HG02588 (cell line): Measurements from ENCODE around the gene TNC.

Source experiments
- ATAC-seq: cut with Tn5 transposase; IDR thresholded peaks from one replicate; pipeline ENCODE4 v1.9.1; 2021; ENCODE audit warnings: mild to moderate bottlenecking, moderate library complexity; ENCODE audit not compliant: unreplicated experiment

The TNC gene

DNA sequence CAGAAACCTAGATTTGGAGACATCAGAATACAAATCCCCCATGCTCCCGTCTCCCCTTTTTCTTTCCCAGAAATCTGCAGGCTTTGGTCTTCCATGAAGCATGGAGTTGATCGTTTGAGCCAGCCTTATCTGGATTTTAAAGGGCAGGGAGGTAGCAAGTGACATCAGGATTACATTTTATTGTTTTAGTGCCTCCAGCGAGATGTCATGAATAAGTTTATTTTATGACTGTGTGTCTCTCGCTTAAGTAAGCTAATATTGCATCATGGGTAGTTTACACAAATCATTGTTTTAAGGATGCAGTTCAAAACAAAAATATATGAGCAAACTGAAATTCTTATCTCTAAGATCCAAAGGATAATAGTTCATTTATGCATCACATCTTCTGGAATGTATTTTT lies 136.9 kb downstream of the TNC start:
- ATAC-seq: no peak

DNA sequence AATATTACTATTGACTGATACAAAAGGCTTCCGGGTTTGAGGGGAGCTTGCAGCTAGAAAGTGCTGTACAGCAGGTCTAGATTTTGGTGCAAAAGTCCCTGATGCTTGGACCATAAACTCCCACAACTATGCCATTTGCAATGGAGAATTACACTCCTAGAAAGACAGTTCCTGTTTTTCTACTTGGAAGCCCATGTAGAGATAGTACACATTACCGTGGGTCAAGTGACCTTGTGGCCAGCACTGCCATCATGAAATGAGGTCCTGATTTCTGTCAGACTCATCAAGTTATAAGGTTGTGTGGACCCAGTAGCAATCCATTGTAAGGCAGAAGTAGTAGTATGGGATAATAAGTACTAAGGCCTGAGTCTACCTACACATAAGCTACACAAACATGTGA lies 144.7 kb downstream of the TNC start:
- ATAC-seq: no peak

DNA sequence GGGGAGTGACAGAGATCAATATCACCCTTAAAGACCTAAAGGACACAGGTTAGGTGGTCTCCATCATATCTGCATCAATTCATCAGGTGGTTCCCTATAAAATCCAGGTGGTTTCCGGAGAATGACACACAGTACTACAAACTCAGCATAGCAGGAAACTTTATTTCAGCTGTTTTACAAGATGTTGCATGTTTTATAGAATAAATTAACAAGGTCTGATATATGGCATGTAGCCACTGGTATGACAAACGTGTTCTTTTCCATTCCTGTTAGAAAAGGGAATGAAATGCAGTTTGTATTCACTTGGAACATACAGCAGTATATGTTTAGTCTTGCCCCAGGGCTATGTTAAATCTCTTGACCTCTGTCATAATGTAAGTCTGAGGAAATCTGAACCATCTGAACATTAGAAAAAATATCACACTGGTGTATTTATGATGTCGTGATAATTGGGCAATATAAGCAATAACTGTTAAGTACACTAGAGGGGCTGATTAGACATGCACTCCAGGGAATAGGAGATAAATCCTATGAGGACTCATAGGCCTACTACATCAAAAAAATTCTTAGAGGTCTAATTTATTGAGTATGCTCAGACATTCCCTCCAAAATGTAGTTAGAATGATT lies 145.3 kb downstream of the TNC start:
- ATAC-seq: no peak
